SU-DHL-6 (cell line): ENCODE measurements around the gene EDAR.

Experiments used
- EZH2phosphoT487 ChIP-seq: fragments of 200-600 bp; sonication (generic), shearing (Covaris generic); conservative IDR thresholded peaks from 2 replicates; pipeline ENCODE4 v1.6.1; 2018; ENCODE audit warnings: mild to moderate bottlenecking, antibody characterized with exemption, low read length, moderate library complexity, mixed read lengths
- TF ChIP-seq, protein P1 (sequence below): fragments of 200-600 bp; sonication (generic); IDR thresholded peaks from one replicate; pipeline ENCODE4 v1.5.1; 2017; ENCODE audit warnings: antibody characterized with exemption, mild to moderate bottlenecking, low read length, moderate library complexity; ENCODE audit not compliant: insufficient read depth, poor library complexity, severe bottlenecking

DNA sequence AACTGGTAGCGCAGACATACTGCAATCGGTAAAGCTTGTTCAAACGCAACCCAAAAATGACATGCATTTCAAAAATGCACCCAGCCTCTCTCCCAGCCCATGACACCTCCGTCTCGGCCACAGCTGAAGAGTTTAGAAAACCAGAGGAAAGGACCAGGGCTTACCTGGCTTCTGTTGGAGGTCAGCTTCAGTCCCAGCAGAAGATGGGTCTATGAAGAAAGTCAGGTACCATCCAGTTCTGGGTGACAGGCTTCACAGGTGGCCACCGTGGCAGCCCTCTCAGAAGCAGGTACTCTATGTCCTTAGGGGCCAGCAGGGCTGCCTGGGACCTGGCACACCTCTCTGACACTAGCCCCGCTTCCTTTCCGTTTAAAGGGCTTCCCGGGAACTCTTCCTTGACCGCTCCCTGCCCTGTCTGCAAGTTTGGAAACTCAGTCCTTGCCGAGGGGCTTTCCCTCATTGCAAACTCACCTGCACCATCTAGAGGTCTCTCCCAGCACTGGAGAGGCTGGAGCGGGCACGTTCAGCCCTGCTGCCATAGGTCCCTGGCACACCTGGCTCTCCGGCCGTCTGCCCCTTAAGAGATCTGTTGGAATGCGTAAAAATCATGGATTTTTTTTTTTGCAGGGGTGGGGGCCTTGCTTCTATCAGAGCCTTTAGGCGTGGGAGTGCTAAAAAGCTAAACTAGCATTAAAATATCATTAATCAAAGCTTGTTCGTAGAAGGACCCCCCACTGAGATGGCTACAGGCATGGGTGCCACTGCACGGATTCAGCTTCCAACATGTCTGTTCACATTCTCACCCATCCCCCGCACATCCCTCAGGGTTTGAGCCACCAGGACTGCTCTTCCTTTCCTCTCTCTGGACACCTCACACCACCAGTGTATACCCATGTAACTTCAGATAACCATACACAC lies at the start of gene EDAR:
- TF ChIP-seq, protein P1, sequence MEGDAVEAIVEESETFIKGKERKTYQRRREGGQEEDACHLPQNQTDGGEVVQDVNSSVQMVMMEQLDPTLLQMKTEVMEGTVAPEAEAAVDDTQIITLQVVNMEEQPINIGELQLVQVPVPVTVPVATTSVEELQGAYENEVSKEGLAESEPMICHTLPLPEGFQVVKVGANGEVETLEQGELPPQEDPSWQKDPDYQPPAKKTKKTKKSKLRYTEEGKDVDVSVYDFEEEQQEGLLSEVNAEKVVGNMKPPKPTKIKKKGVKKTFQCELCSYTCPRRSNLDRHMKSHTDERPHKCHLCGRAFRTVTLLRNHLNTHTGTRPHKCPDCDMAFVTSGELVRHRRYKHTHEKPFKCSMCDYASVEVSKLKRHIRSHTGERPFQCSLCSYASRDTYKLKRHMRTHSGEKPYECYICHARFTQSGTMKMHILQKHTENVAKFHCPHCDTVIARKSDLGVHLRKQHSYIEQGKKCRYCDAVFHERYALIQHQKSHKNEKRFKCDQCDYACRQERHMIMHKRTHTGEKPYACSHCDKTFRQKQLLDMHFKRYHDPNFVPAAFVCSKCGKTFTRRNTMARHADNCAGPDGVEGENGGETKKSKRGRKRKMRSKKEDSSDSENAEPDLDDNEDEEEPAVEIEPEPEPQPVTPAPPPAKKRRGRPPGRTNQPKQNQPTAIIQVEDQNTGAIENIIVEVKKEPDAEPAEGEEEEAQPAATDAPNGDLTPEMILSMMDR = no peak
- TF ChIP-seq EZH2phosphoT487 = no peak
